Ureter (tissue), 1 donor: ENCODE measurements around the gene GORASP2. TPM values are rescaled to one million over a fixed set of nuclear protein-coding genes. Genes with fewer than 3 reads are reported as not detected.
A peak's percentile ranks its signal among the peaks of the same experiment; 100 is the strongest.

Source experiments
- DNase-seq: peaks from one replicate; pipeline ENCODE4 v3.0.0-alpha.2; 2020; ENCODE audit warnings: low spot score
- total RNA-seq: library from RNA; stranded (reverse); gene quantifications from one replicate; pipeline ENCODE4 v1.2.4, GENCODE V29; 2023
- donor health status: DM: yes; HTN: yes; CAD: no.

GORASP2 gene
- total RNA-seq, 1 donor from 2014 or later: 94.8 TPM

- no peak for DNase-seq
Measured at GRCh38 chr2:170923799-170924198, 5.3 kb upstream of the GORASP2 start.

GRCh38 chr2:170924969-170925368 is 4.1 kb upstream of the GORASP2 start:
- no peak for DNase-seq

GRCh38 chr2:170925923-170926322 is 3.1 kb upstream of the GORASP2 start:
- no peak for DNase-seq

- no peak for DNase-seq
Measured at GRCh38 chr2:170926743-170927297, 2.2 kb upstream of the GORASP2 start.

- no peak for DNase-seq
Measured at GRCh38 chr2:170928036-170928823, 823 bp upstream of the GORASP2 start.

GRCh38 chr2:170929686-170930050 is 615 bp downstream of the GORASP2 start:
- peak; percentile 60 for DNase-seq

GRCh38 chr2:170930131-170930990 is 1.3 kb downstream of the GORASP2 start:
- no peak for DNase-seq

GRCh38 chr2:170930991-170931266 is 1.9 kb downstream of the GORASP2 start:
- no peak for DNase-seq

- DNase-seq: no peak
Measured at GRCh38 chr2:170932166-170932565, 3.1 kb downstream of the GORASP2 start.

GRCh38 chr2:170932948-170933347 is 3.9 kb downstream of the GORASP2 start:
- DNase-seq: no peak

- no peak for DNase-seq
Measured at GRCh38 chr2:170937709-170938379, 8.8 kb downstream of the GORASP2 start.

GRCh38 chr2:170940066-170940465 is 11.0 kb downstream of the GORASP2 start:
- DNase-seq: no peak

- DNase-seq: no peak
Measured at GRCh38 chr2:170942615-170943014, 13.6 kb downstream of the GORASP2 start.

- DNase-seq: no peak
Measured at GRCh38 chr2:170943041-170943440, 14.0 kb downstream of the GORASP2 start.

- no peak for DNase-seq
Measured at GRCh38 chr2:170943596-170943995, 14.5 kb downstream of the GORASP2 start.

- no peak for DNase-seq
Measured at GRCh38 chr2:170944545-170944944, 15.5 kb downstream of the GORASP2 start.

- DNase-seq: no peak
Measured at GRCh38 chr2:170949415-170949814, 20.4 kb downstream of the GORASP2 start.

GRCh38 chr2:170950221-170950761 is 21.2 kb downstream of the GORASP2 start:
- no peak for DNase-seq

- no peak for DNase-seq
Measured at GRCh38 chr2:170953941-170954340, 24.9 kb downstream of the GORASP2 start.

GRCh38 chr2:170963386-170963785 is 34.3 kb downstream of the GORASP2 start:
- DNase-seq: no peak

- DNase-seq: no peak
Measured at GRCh38 chr2:170965446-170966225, 36.6 kb downstream of the GORASP2 start.
